Lower leg skin (tissue), 3 donors: ENCODE results near the gene MT1M.

Source experiments
- CTCF ChIP-seq, 3 donors: fragments of 450-650 bp; IDR thresholded peaks; one replicate each; pipeline ENCODE4 v1.5.1; 2016; ENCODE audit warnings: antibody characterized with exemption in 3 of 3, mild to moderate bottlenecking in 3 of 3, moderate library complexity in 2 of 3
- POLR2A ChIP-seq, 2 donors: fragments of 450-650 bp; IDR thresholded peaks; one replicate each; pipeline ENCODE4 v1.6.1; 2016 to 2017; ENCODE audit warnings: antibody characterized with exemption in 2 of 2, mild to moderate bottlenecking in 1 of 2, moderate library complexity in 1 of 2

GRCh38 chr16:56645838-56646237 is 13.4 kb downstream of the MT1M start:
- TF ChIP-seq CTCF (IDR thresholded peaks at IDR 0.05), result no peak
- no peak for TF ChIP-seq POLR2A (IDR thresholded peaks at IDR 0.05)
